ENCODE data around the gene COL6A5. TPM values are rescaled to one million over a fixed set of nuclear protein-coding genes. Genes with fewer than 3 reads are reported as not detected.
"Not testable (repeated sequence)": the region's sequence is repeated elsewhere in the genome, so short reads cannot be mapped to it uniquely, and the experiment has no call there.

COL6A5 gene
- total and polyA plus RNA-seq, 4 donors = 0.01 to 0.09 TPM; not detected in 2

DNA sequence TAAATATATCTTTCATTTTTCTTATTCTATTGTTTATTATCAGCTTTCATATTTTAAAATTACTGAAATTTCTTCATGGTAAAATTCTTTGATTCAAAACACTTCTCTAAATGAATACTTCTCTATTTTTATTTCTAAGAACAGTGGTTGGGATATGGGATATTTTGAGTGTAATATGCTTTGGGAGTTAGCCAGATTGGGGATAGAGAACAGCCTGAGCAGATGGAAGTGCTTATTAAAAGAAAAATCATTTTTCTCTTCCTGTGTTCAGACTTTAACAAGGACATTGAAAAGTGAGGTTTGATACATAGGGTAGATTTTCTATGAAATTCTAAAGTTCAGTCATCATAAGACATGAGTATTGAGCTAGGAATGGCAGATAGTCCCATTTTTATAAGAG, 84.8 kb downstream of the COL6A5 start:
- DNase-seq (ENCODE audit: low spot score) = no peak
- H3K36me3 ChIP-seq (ENCODE audit: control insufficient read depth in 4 of 4, insufficient read depth in 3 of 4, low read depth in 1 of 4, low read length in 3 of 4) = no peaks in the 10 kb centered on the region
- H3K9ac ChIP-seq (ENCODE audit: low read depth in 1 of 2, low read length in 2 of 2) = no peak overlapping the region
- H3K4me1 ChIP-seq (ENCODE audit: control insufficient read depth in 4 of 4, insufficient read depth in 4 of 4, low read length in 3 of 4) = no peaks in the 10 kb centered on the region
- no peaks in the 10 kb centered on the region for H3K9me3 ChIP-seq (ENCODE audit: control insufficient read depth in 4 of 4, low read length in 3 of 4)
- H3K27me3 ChIP-seq (ENCODE audit: control insufficient read depth in 4 of 4, insufficient read depth in 4 of 4, low read length in 3 of 4) = peaks cover 0 to 5% (median 0%) of the 10 kb centered on the region in 4 donors
- H3K27ac ChIP-seq (ENCODE audit: low read depth in 1 of 2, low read length in 2 of 2) = no peak overlapping the region
- no peak overlapping the region for H3K4me3 ChIP-seq (ENCODE audit: low read depth in 1 of 3, low read length in 3 of 3)
- TF ChIP-seq TAF1 (conservative IDR thresholded peaks at IDR 0.05) = no peak
- TF ChIP-seq JUND (IDR thresholded peaks at IDR 0.05) = no peak
- no peak for TF ChIP-seq CTCF (IDR thresholded peaks at IDR 0.05; ENCODE audit: low read depth, low read length, missing input control)
- no peak for TF ChIP-seq ZBTB33 (IDR thresholded peaks at IDR 0.05)
- TF ChIP-seq SP1 (IDR thresholded peaks at IDR 0.05) = no peak
- no peak for TF ChIP-seq GABPA (IDR thresholded peaks at IDR 0.05 in 1 of 2, conservative IDR thresholded peaks at IDR 0.05 in 1 of 2)
- TF ChIP-seq HNF4G (IDR thresholded peaks at IDR 0.05) = no peak
- TF ChIP-seq, protein P1, sequence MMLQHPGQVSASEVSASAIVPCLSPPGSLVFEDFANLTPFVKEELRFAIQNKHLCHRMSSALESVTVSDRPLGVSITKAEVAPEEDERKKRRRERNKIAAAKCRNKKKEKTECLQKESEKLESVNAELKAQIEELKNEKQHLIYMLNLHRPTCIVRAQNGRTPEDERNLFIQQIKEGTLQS (IDR thresholded peaks at IDR 0.05) = no peak
- TF ChIP-seq EGR1 (IDR thresholded peaks at IDR 0.05; ENCODE audit: low read depth in 2 of 2) = no peak
- TF ChIP-seq HNF4A (conservative IDR thresholded peaks at IDR 0.05) = no peak

DNA sequence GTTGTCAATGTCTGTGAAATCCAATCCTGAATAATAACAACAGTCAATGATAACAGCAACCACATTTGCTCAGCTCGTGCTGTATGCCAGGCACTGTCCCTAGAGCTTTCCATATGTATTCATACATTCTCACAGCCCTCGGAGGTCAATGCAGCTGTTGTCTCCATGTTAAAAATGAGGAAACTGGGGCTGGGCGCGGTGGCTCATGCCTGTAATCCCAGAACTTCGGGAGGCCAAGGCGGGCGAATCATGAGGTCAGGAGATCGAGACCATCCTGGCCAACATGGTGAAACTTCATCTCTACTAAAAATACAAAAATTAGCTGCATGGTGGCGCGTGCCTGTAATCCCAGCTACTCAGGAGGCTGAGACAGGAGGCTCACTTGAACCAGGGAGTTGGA, 86.6 kb downstream of the COL6A5 start:
- H3K27me3 ChIP-seq (ENCODE audit: control insufficient read depth in 4 of 4, insufficient read depth in 4 of 4, low read length in 3 of 4); H3K9me3 ChIP-seq (ENCODE audit: control insufficient read depth in 4 of 4, low read length in 3 of 4); H3K27ac ChIP-seq (ENCODE audit: low read depth in 1 of 2, low read length in 2 of 2); H3K9ac ChIP-seq (ENCODE audit: low read depth in 1 of 2, low read length in 2 of 2); DNase-seq (ENCODE audit: low spot score); H3K36me3 ChIP-seq (ENCODE audit: control insufficient read depth in 4 of 4, insufficient read depth in 3 of 4, low read depth in 1 of 4, low read length in 3 of 4); H3K4me3 ChIP-seq (ENCODE audit: low read depth in 1 of 3, low read length in 3 of 3); H3K4me1 ChIP-seq (ENCODE audit: control insufficient read depth in 4 of 4, insufficient read depth in 4 of 4, low read length in 3 of 4): not testable (repeated sequence)
- 72% methylated on average over 10 of the region's 10 CpGs for WGBS

DNA sequence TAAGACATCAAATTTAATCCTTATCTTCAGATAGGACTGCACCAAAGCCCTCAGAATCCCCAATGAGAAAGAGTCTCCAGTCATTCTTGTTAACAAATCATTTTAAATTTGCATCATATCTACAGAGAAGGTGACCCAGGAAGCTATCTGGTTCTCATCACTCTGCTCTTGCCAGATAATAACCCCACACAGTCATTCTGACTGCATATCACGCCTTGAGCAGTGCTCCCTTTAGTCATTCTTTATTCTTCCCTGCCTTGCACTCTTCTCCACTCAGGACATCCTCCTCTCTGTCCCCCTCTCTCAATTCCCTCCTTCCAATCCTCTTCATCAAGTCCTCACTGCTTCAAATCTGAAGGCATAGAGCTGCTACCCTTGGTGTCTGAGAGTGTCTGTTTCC, 87.8 kb downstream of the COL6A5 start:
- DNase-seq (ENCODE audit: low spot score) = no peak
- Histone ChIP-seq H3K27ac (ENCODE audit: low read depth in 1 of 2, low read length in 2 of 2) (no peak overlapping the region), H3K9ac (ENCODE audit: low read depth in 1 of 2, low read length in 2 of 2) (no peak overlapping the region), H3K36me3 (ENCODE audit: control insufficient read depth in 4 of 4, insufficient read depth in 3 of 4, low read depth in 1 of 4, low read length in 3 of 4) (no peaks in the 10 kb centered on the region), H3K4me1 (ENCODE audit: control insufficient read depth in 4 of 4, insufficient read depth in 4 of 4, low read length in 3 of 4) (no peaks in the 10 kb centered on the region), H3K27me3 (ENCODE audit: control insufficient read depth in 4 of 4, insufficient read depth in 4 of 4, low read length in 3 of 4) (peaks cover 0 to 7% (median 0%) of the 10 kb centered on the region in 4 donors), H3K9me3 (ENCODE audit: control insufficient read depth in 4 of 4, low read length in 3 of 4) (no peaks in the 10 kb centered on the region), H3K4me3 (ENCODE audit: low read depth in 1 of 3, low read length in 3 of 3) (no peak overlapping the region)
- TF ChIP-seq HNF4G (IDR thresholded peaks at IDR 0.05) (no peak), GABPA (IDR thresholded peaks at IDR 0.05 in 1 of 2, conservative IDR thresholded peaks at IDR 0.05 in 1 of 2) (no peak)
- WGBS = 56% methylated on average over 1 of the region's 1 CpG
